Testis (tissue), 2 donors: ENCODE measurements around the gene ACSS1.

Experiments
- CTCF ChIP-seq, 3 experiments: fragments of 450-650 bp in 2 of 3; fragments of 200-600 bp in 1 of 3; sonication (generic) in 1 of 3; IDR thresholded peaks; one replicate each; pipeline ENCODE4 v1.5.1; 2016 to 2019; ENCODE audit warnings: antibody characterized with exemption in 3 of 3, mild to moderate bottlenecking in 2 of 3, moderate library complexity in 1 of 3
- POLR2A ChIP-seq: fragments of 450-650 bp; IDR thresholded peaks from one replicate; pipeline ENCODE4 v1.6.1; 2017; ENCODE audit warnings: antibody characterized with exemption, mild to moderate bottlenecking, moderate library complexity

GRCh38 chr20:24987873-24988835 lies 69.8 kb downstream of the ACSS1 start:
- TF ChIP-seq CTCF (IDR thresholded peaks at IDR 0.05) (no peak), POLR2A (no peak)
